Thoracic aorta (tissue), 2 donors: ENCODE data around the gene KANK4. TPM values are rescaled to one million over a fixed set of nuclear protein-coding genes. Genes with fewer than 3 reads are reported as not detected.

Source experiments
- ATAC-seq: fragments of 150-250 bp; one replicate; pipeline ENCODE4 v1.8.0; 2017; ENCODE audit warnings: low read depth; ENCODE audit not compliant: insufficient number of reproducible peaks, low FRiP score
- DNase-seq: peaks from one replicate; pipeline ENCODE4 v3.0.0-alpha.2; 2020; ENCODE audit warnings: low spot score
- H3K27ac ChIP-seq, 2 donors: fragments of 200-600 bp; sonication (generic); 1 replicate in 1 of 2; 2 replicates in 1 of 2; pipeline ENCODE4 v1.5.1; 2016; ENCODE audit warnings: mild to moderate bottlenecking in 2 of 2, moderate library complexity in 2 of 2
- H3K27me3 ChIP-seq: fragments of 200-600 bp; sonication (generic); replicated peaks from 2 replicates; pipeline ENCODE4 v1.6.0; 2016; ENCODE audit warnings: mild to moderate bottlenecking; ENCODE audit not compliant: insufficient read depth
- H3K36me3 ChIP-seq: fragments of 200-600 bp; sonication (generic); one replicate; pipeline ENCODE4 v1.5.1; 2016
- H3K4me1 ChIP-seq, 2 donors: fragments of 200-600 bp; sonication (generic); 1 replicate in 1 of 2; 2 replicates in 1 of 2; pipeline versions ENCODE4 v1.5.1 to v1.6.0; 2016; ENCODE audit warnings: low read depth in 2 of 2, mild to moderate bottlenecking in 1 of 2; ENCODE audit not compliant: control insufficient read depth in 1 of 2
- H3K4me3 ChIP-seq: fragments of 200-600 bp; sonication (generic); 2 replicates; pipeline ENCODE4 v1.5.1; 2016; ENCODE audit warnings: mild to moderate bottlenecking
- H3K9me3 ChIP-seq: fragments of 200-600 bp; sonication (generic); 2 replicates; pipeline ENCODE4 v1.5.1; 2016
- CTCF ChIP-seq: fragments of 200-600 bp; sonication (generic); IDR thresholded peaks from one replicate; pipeline ENCODE4 v1.5.1; 2019; ENCODE audit warnings: antibody characterized with exemption
- total RNA-seq, 2 donors: library from RNA; depleted of rRNA; stranded (reverse); fragments of >200 nt; gene quantifications; one replicate each; pipeline versions ENCODE4 v1.1.0 to v1.2.3, GENCODE V29; 2016

Gene KANK4
- total RNA-seq, 2 donors from 2014 or later: 0.28 TPM; not detected in 1

- Histone ChIP-seq H3K27ac (no peak overlapping the region), H3K4me3 (no peak overlapping the region), H3K36me3 (no peaks in the 10 kb centered on the region), H3K27me3 (no peaks in the 10 kb centered on the region), H3K9me3 (no peaks in the 10 kb centered on the region), H3K4me1 (no peaks in the 10 kb centered on the region)
- DNase-seq (no peak), ATAC-seq (no peak)
- TF ChIP-seq CTCF: no peak
Observed at GRCh38 chr1:62327360-62328055, 8.3 kb upstream of the KANK4 start.

GRCh38 chr1:62325681-62326080, 6.4 kb upstream of the KANK4 start:
- no peak for ATAC-seq
- no peak overlapping the region for H3K4me3 ChIP-seq
- H3K4me1 ChIP-seq: no peaks in the 10 kb centered on the region
- no peak for DNase-seq
- H3K27ac ChIP-seq: no peak overlapping the region
- no peaks in the 10 kb centered on the region for H3K27me3 ChIP-seq
- no peak for TF ChIP-seq CTCF
- no peaks in the 10 kb centered on the region for H3K36me3 ChIP-seq
- H3K9me3 ChIP-seq: no peaks in the 10 kb centered on the region

GRCh38 chr1:62325081-62325480, 5.8 kb upstream of the KANK4 start:
- DNase-seq (no peak), ATAC-seq (no peak)
- no peaks in the 10 kb centered on the region for H3K27me3 ChIP-seq
- no peaks in the 10 kb centered on the region for H3K4me1 ChIP-seq
- no peak overlapping the region for H3K4me3 ChIP-seq
- TF ChIP-seq CTCF: no peak
- no peaks in the 10 kb centered on the region for H3K36me3 ChIP-seq
- H3K27ac ChIP-seq: no peak overlapping the region
- no peaks in the 10 kb centered on the region for H3K9me3 ChIP-seq

GRCh38 chr1:62321446-62321845, 2.2 kb upstream of the KANK4 start:
- no peaks in the 10 kb centered on the region for H3K36me3 ChIP-seq
- H3K9me3 ChIP-seq: no peaks in the 10 kb centered on the region
- H3K27me3 ChIP-seq: no peaks in the 10 kb centered on the region
- no peak overlapping the region for H3K4me3 ChIP-seq
- DNase-seq (no peak), ATAC-seq (no peak)
- no peak for TF ChIP-seq CTCF
- peaks cover 6 to 12% of the 10 kb centered on the region in 2 donors for H3K4me1 ChIP-seq
- no peak overlapping the region for H3K27ac ChIP-seq

- no peak for ATAC-seq
- no peak for DNase-seq
- Histone ChIP-seq H3K4me1 (peaks cover 6 to 12% of the 10 kb centered on the region in 2 donors), H3K36me3 (no peaks in the 10 kb centered on the region), H3K4me3 (peak overlapping the region; percentile 61), H3K27ac (no peak overlapping the region), H3K27me3 (no peaks in the 10 kb centered on the region), H3K9me3 (no peaks in the 10 kb centered on the region)
- no peak for TF ChIP-seq CTCF
Observed at GRCh38 chr1:62318320-62318755, 896 bp downstream of the KANK4 start.
